AG09319 (cell line): ENCODE data around the gene ARHGEF17.

Source experiments
- DNase-seq: peaks from one replicate; pipeline ENCODE4 v3.0.0-alpha.2; 2010; ENCODE audit warnings: low read depth; ENCODE audit errors: extremely low read depth
- TF ChIP-seq, protein P1 (sequence below): IDR thresholded peaks from 2 replicates; pipeline ENCODE4 v1.5.1; 2011; ENCODE audit warnings: low read depth, mild to moderate bottlenecking, inconsistent platforms, low read length, moderate library complexity

Gene ARHGEF17

GRCh38 chr11:73283276-73284000 is 24.6 kb upstream of the ARHGEF17 start:
- no peak for DNase-seq
- TF ChIP-seq, protein P1, sequence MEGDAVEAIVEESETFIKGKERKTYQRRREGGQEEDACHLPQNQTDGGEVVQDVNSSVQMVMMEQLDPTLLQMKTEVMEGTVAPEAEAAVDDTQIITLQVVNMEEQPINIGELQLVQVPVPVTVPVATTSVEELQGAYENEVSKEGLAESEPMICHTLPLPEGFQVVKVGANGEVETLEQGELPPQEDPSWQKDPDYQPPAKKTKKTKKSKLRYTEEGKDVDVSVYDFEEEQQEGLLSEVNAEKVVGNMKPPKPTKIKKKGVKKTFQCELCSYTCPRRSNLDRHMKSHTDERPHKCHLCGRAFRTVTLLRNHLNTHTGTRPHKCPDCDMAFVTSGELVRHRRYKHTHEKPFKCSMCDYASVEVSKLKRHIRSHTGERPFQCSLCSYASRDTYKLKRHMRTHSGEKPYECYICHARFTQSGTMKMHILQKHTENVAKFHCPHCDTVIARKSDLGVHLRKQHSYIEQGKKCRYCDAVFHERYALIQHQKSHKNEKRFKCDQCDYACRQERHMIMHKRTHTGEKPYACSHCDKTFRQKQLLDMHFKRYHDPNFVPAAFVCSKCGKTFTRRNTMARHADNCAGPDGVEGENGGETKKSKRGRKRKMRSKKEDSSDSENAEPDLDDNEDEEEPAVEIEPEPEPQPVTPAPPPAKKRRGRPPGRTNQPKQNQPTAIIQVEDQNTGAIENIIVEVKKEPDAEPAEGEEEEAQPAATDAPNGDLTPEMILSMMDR = no peak

- DNase-seq = no peak
- TF ChIP-seq, protein P1 = no peak
Observed at GRCh38 chr11:73284106-73284505, 24.0 kb upstream of the ARHGEF17 start.

- no peak for DNase-seq
- TF ChIP-seq, protein P1 = no peak
Observed at GRCh38 chr11:73285721-73286120, 22.4 kb upstream of the ARHGEF17 start.

DNA sequence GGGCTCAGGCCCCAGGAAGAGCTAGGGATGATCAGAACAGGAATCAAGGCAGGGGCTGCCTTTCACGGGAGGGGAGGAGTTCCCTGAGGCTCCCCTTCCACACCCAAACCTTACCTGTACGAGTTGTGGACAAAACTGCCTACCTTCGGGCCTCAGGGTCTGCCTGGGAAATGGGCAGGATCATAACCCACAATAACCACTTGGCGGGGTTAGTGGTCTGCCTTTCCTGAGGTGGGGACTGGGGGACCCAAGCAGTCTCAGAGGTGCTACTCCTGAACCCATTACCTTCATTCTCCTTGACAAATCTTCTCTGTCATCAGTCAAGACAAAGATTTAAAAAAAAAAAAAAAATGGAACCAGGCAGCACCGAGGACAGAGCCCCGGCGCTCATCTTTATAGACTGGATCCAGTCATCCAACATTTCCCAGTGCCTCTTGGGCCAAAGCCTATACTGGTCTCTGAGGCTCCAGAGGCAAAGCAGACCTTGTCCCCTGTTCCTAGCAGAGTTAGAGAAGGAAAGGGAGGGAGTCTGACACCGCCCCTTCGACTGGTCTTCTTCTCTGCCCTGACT is 21.8 kb upstream of the ARHGEF17 start:
- DNase-seq = no peak

GRCh38 chr11:73287400-73288101 is 20.5 kb upstream of the ARHGEF17 start:
- TF ChIP-seq, protein P1 = no peak
- DNase-seq = no peak

More for the DNA sequence above, 21.8 kb upstream of the ARHGEF17 start:
- TF ChIP-seq, protein P1 = no peak

- TF ChIP-seq, protein P1 = no peak
- DNase-seq = no peak
Observed at GRCh38 chr11:73288192-73288872, 19.7 kb upstream of the ARHGEF17 start.
